Measurements from ENCODE around the gene INPP5A. TPM values are rescaled to one million over a fixed set of nuclear protein-coding genes. Genes with fewer than 3 reads are reported as not detected.

The INPP5A gene
- total and polyA plus RNA-seq, 2 of the 13 experiments (the other 11 are each of a cell fraction or from before 2014, with no cell fraction given), result 17.5 to 37.9 TPM

GRCh38 chr10:132685101-132685891 lies 147.7 kb downstream of the INPP5A start (continued):
- no peak for TF ChIP-seq PREB (CRISPR knock-in tag; IDR thresholded peaks at IDR 0.05)
- TF ChIP-seq CBX1 (IDR thresholded peaks at IDR 0.05; ENCODE audit: low read depth), result no peak
- TF ChIP-seq ZXDC (CRISPR knock-in tag; IDR thresholded peaks at IDR 0.05), result no peak
- TF ChIP-seq ZNF687 (CRISPR knock-in tag; IDR thresholded peaks at IDR 0.05), result peak; percentile 86
- TF ChIP-seq NPAS2 (CRISPR knock-in tag; IDR thresholded peaks at IDR 0.05; ENCODE audit: borderline replicate concordance), result no peak
- no peak for TF ChIP-seq ZNF362 (CRISPR knock-in tag; IDR thresholded peaks at IDR 0.05; ENCODE audit: borderline replicate concordance)
- no peak for TF ChIP-seq RELA (CRISPR knock-in tag; IDR thresholded peaks at IDR 0.05)
- no peak for TF ChIP-seq ZBTB10 (CRISPR knock-in tag; IDR thresholded peaks at IDR 0.05; ENCODE audit: borderline replicate concordance)
- TF ChIP-seq SAFB2 (CRISPR knock-in tag; IDR thresholded peaks at IDR 0.05; ENCODE audit: borderline replicate concordance, low read depth), result no peak
- no peak for TF ChIP-seq ZNF446 (CRISPR knock-in tag; IDR thresholded peaks at IDR 0.05)
- no peak for TF ChIP-seq ZNF10 (CRISPR knock-in tag; IDR thresholded peaks at IDR 0.05; ENCODE audit: borderline replicate concordance, low read depth)
- TF ChIP-seq EEA1 (CRISPR knock-in tag; IDR thresholded peaks at IDR 0.05; ENCODE audit: borderline replicate concordance), result no peak
- TF ChIP-seq TBL1XR1 (IDR thresholded peaks at IDR 0.05; ENCODE audit: borderline replicate concordance, low read length, partially characterized antibody), result no peak
- no peak for TF ChIP-seq SMARCE1 (IDR thresholded peaks at IDR 0.05; ENCODE audit: borderline replicate concordance)

Measured in HepG2 (cell line).